GM23248 (cell line): ENCODE data around the gene PLEKHG4. TPM values are rescaled to one million over a fixed set of nuclear protein-coding genes. Genes with fewer than 3 reads are reported as not detected.
A peak's percentile ranks its signal among the peaks of the same experiment; 100 is the strongest.

Experiments
- DNase-seq: peaks from one replicate; pipeline ENCODE4 v3.0.0-alpha.2; 2015
- H2AFZ ChIP-seq: fragments of 200-600 bp; sonication (generic); 2 replicates; pipeline ENCODE4 v1.6.1; 2016; ENCODE audit warnings: antibody characterized with exemption
- H3F3A ChIP-seq: fragments of 200-600 bp; sonication (generic); 2 replicates; pipeline ENCODE4 v1.6.1; 2016; ENCODE audit warnings: mild to moderate bottlenecking, antibody characterized with exemption, mixed run types; ENCODE audit not compliant: insufficient read depth
- H3K27ac ChIP-seq: fragments of 200-600 bp; sonication (generic); 2 replicates; pipeline ENCODE4 v1.5.1; 2016; ENCODE audit warnings: mild to moderate bottlenecking
- H3K27me3 ChIP-seq: fragments of 200-600 bp; sonication (generic); replicated peaks from 2 replicates; pipeline ENCODE4 v1.6.1; 2016; ENCODE audit warnings: mild to moderate bottlenecking; ENCODE audit not compliant: insufficient read depth
- H3K36me3 ChIP-seq: fragments of 200-600 bp; sonication (generic); 2 replicates; pipeline ENCODE4 v1.6.1; 2016; ENCODE audit warnings: low read depth, mild to moderate bottlenecking
- H3K4me1 ChIP-seq: fragments of 200-600 bp; sonication (generic); 2 replicates; pipeline ENCODE4 v1.6.1; 2016; ENCODE audit warnings: mild to moderate bottlenecking; ENCODE audit not compliant: insufficient read depth
- H3K4me2 ChIP-seq: fragments of 200-600 bp; sonication (generic); one replicate; pipeline ENCODE4 v1.6.1; 2016; ENCODE audit warnings: mild to moderate bottlenecking; ENCODE audit not compliant: unreplicated experiment
- H3K4me3 ChIP-seq: fragments of 200-600 bp; sonication (generic); 2 replicates; pipeline ENCODE4 v1.5.1; 2016; ENCODE audit warnings: mild to moderate bottlenecking
- H3K79me2 ChIP-seq: fragments of 200-600 bp; sonication (generic); 2 replicates; pipeline ENCODE4 v1.6.1; 2016; ENCODE audit warnings: mild to moderate bottlenecking; ENCODE audit not compliant: insufficient read depth
- H3K9ac ChIP-seq: fragments of 200-600 bp; sonication (generic); 2 replicates; pipeline ENCODE4 v1.6.1; 2016; ENCODE audit warnings: mild to moderate bottlenecking
- H3K9me2 ChIP-seq: fragments of 200-600 bp; sonication (generic); 2 replicates; pipeline ENCODE4 v1.6.1; 2016; ENCODE audit warnings: mixed run types, mild to moderate bottlenecking, moderate library complexity; ENCODE audit not compliant: insufficient read depth
- H3K9me3 ChIP-seq: fragments of 200-600 bp; sonication (generic); one replicate; pipeline ENCODE4 v1.6.1; 2017; ENCODE audit warnings: low read depth
- H4K20me1 ChIP-seq: fragments of 200-600 bp; sonication (generic); 2 replicates; pipeline ENCODE4 v1.6.0; 2016; ENCODE audit not compliant: insufficient read depth
- EZH2 ChIP-seq: fragments of 200-600 bp; sonication (generic); IDR thresholded peaks from 2 replicates; pipeline ENCODE4 v1.6.1; 2018; ENCODE audit warnings: antibody characterized with exemption, mild to moderate bottlenecking; ENCODE audit not compliant: insufficient read depth, poor library complexity, severe bottlenecking
- EZH2phosphoT487 ChIP-seq: fragments of 200-600 bp; sonication (generic); IDR thresholded peaks from 2 replicates; pipeline ENCODE4 v1.6.1; 2018; ENCODE audit warnings: antibody characterized with exemption, moderate library complexity, mild to moderate bottlenecking, low read depth; ENCODE audit not compliant: insufficient read depth
- WGBS, 2 experiments: methylation state at CpG; one replicate each; pipeline ENCODE4 v1.1.6; 2015 to 2017; ENCODE audit warnings: low lambda C conversion rate in 2 of 2, low coverage in 1 of 2; ENCODE audit errors: missing lambda C conversion rate in 2 of 2; 5-methylcytosine and 5-hydroxymethylcytosine counted together
- in situ Hi-C: fragments of 300-500 bp; cut with MboI; formaldehyde crosslinking; loops from 2 replicates; pipeline ENCODE4 v1.15.0; 2020
- polyA plus RNA-seq: library from polyadenylated mRNA; unstranded; fragments of >200 nt; fragmentation: Nextera tagmentation; extraction: Ambion mirVana; gene quantifications from 2 replicates; pipeline ENCODE4 v1.2.1, GENCODE V29; 2016
- total RNA-seq: library from RNA; depleted of rRNA; stranded (reverse); fragments of >200 nt; shearing (Covaris generic); gene quantifications from 2 replicates; pipeline ENCODE4 v1.2.3, GENCODE V29; 2014; rRNA removed

The PLEKHG4 gene, protein sequence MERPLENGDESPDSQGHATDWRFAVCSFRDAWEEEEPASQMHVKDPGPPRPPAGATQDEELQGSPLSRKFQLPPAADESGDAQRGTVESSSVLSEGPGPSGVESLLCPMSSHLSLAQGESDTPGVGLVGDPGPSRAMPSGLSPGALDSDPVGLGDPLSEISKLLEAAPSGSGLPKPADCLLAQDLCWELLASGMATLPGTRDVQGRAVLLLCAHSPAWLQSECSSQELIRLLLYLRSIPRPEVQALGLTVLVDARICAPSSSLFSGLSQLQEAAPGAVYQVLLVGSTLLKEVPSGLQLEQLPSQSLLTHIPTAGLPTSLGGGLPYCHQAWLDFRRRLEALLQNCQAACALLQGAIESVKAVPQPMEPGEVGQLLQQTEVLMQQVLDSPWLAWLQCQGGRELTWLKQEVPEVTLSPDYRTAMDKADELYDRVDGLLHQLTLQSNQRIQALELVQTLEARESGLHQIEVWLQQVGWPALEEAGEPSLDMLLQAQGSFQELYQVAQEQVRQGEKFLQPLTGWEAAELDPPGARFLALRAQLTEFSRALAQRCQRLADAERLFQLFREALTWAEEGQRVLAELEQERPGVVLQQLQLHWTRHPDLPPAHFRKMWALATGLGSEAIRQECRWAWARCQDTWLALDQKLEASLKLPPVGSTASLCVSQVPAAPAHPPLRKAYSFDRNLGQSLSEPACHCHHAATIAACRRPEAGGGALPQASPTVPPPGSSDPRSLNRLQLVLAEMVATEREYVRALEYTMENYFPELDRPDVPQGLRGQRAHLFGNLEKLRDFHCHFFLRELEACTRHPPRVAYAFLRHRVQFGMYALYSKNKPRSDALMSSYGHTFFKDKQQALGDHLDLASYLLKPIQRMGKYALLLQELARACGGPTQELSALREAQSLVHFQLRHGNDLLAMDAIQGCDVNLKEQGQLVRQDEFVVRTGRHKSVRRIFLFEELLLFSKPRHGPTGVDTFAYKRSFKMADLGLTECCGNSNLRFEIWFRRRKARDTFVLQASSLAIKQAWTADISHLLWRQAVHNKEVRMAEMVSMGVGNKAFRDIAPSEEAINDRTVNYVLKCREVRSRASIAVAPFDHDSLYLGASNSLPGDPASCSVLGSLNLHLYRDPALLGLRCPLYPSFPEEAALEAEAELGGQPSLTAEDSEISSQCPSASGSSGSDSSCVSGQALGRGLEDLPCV
- total RNA-seq (24.2 and 38.8 TPM in 2 replicates), polyA plus RNA-seq (10.4 and 12.5 TPM in 2 replicates)

GRCh38 chr16:67279296-67280089 lies at the start of gene PLEKHG4:
TSS of gene PLEKHG4 (plus strand) at chr16:67279532. CDS start at chr16:67280045, 513 bp downstream.
- no peaks in the 10 kb centered on the region for H4K20me1 ChIP-seq
- H3K4me3 ChIP-seq: peak within 1 kb of the TSS; percentile 78
- 0 out of 2 replicates have a peak, but pooled peaks cover 8% of the 10 kb centered on the region for H3K79me2 ChIP-seq
- peaks cover 22% of the 10 kb centered on the region for H3K4me1 ChIP-seq
- peaks cover 20% of the 10 kb centered on the region for H3F3A ChIP-seq
- no peaks in the 10 kb centered on the region for H3K27me3 ChIP-seq
- no peaks in the 10 kb centered on the region for H3K9me3 ChIP-seq
- TF ChIP-seq EZH2: no peak
- no peak for TF ChIP-seq EZH2phosphoT487
- H3K9ac ChIP-seq: peak within 1 kb of the TSS; percentile 87
- no peaks in the 10 kb centered on the region for H3K9me2 ChIP-seq
- peak; percentile 86 for DNase-seq
- in situ Hi-C loops: no loop called here
- 24 to 27% methylated on average over 54 to 65 of the region's 83 CpGs for WGBS, 2 experiments
- H3K36me3 ChIP-seq: no peaks in the 10 kb centered on the region; the same call in 1 of the 2 replicates
- H3K27ac ChIP-seq: peak within 1 kb of the TSS; percentile 98
- H2AFZ ChIP-seq: peak within 1 kb of the TSS; percentile 68
- peak within 1 kb of the TSS; percentile 83 for H3K4me2 ChIP-seq

GRCh38 chr16:67229906-67230808 lies 49.2 kb upstream of the PLEKHG4 start:
- H3K36me3 ChIP-seq: peaks cover 11% of the 10 kb centered on the region; the same call in 1 of the 2 replicates
- H3K27me3 ChIP-seq: no peaks in the 10 kb centered on the region
- no peaks in the 10 kb centered on the region for H3K9me2 ChIP-seq
- TF ChIP-seq EZH2 (no peak), EZH2phosphoT487 (no peak)
- DNase-seq: no peak
- H3K9me3 ChIP-seq: no peaks in the 10 kb centered on the region
- WGBS, 2 experiments: 86% methylated on average over 32 of the region's 32 CpGs
- H3K4me2 ChIP-seq: no peak overlapping the region
- peaks cover 14% of the 10 kb centered on the region for H3K4me1 ChIP-seq
- H2AFZ ChIP-seq: no peak overlapping the region
- no peaks in the 10 kb centered on the region for H3F3A ChIP-seq
- in situ Hi-C loops: no loop called here
- H3K79me2 ChIP-seq: peaks cover 45% of the 10 kb centered on the region
- H4K20me1 ChIP-seq: no peaks in the 10 kb centered on the region
- H3K9ac ChIP-seq: no peak overlapping the region
- no peak overlapping the region for H3K27ac ChIP-seq
- H3K4me3 ChIP-seq: no peak overlapping the region

DNA sequence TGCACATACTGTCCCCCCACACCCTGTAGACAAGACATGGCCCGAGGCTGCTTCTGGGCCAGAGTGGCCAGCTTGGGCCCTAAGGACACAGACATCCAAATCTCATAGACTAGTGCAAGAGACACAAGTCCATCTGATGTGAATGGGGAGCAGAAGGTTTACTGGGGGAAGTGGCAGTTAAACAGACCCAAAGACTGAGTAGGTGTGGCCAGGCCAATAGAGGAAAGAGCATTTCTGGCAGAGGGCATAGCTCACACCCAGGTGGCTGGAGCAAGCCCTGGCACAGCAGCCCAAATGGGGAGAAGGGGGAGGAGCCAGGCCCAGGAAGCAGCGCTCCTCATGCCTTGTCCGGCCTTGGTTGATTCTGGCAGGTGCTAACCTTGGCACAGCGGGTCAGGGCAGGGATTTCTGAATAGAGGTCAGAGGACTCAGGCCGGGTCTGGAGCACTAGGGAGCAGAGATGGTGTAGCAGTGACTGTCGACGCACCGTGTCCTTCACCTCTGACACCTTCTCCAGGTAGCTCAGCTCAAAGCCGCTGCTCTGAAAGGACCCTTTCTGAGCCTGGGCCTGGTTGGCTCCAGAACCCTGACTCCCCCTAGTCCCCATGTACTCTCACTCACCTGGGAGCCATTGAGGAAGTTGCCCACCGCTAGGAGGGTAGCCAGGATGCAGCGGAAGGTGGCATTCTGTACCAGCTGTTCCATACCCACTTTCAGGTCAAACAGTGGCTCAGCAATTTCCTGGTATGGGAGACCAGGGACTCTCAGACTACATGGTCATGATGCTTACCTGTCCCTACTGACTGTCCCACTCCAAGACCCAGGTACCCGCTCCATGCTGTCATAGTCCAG lies 48.3 kb upstream of the PLEKHG4 start:
- H3K79me2 ChIP-seq: peaks cover 38% of the 10 kb centered on the region
- H3K36me3 ChIP-seq: peaks cover 11% of the 10 kb centered on the region; the same call in 1 of the 2 replicates
- no peak for DNase-seq
- H3F3A ChIP-seq: no peaks in the 10 kb centered on the region
- H3K9ac ChIP-seq: no peak overlapping the region
- WGBS, 2 experiments: 92 to 95% methylated on average over 12 of the region's 12 CpGs
- no peak overlapping the region for H3K27ac ChIP-seq
- H3K4me1 ChIP-seq: peaks cover 10% of the 10 kb centered on the region
- no peaks in the 10 kb centered on the region for H3K27me3 ChIP-seq
- in situ Hi-C loops: no loop called here
- H3K9me2 ChIP-seq: no peaks in the 10 kb centered on the region
- H2AFZ ChIP-seq: no peak overlapping the region
- no peak overlapping the region for H3K4me2 ChIP-seq
- H3K9me3 ChIP-seq: no peaks in the 10 kb centered on the region
- H3K4me3 ChIP-seq: no peak overlapping the region
- H4K20me1 ChIP-seq: no peaks in the 10 kb centered on the region
- TF ChIP-seq EZH2: no peak
- TF ChIP-seq EZH2phosphoT487: no peak
